Hematopoietic multipotent progenitor cell treated with erythropoietin and hydrocortisone succinate and interleukin-3 and kit ligand, for 4 days (in vitro differentiated cells): ENCODE measurements around the gene RPS24.
A peak's percentile ranks its signal among the peaks of the same experiment; 100 is the strongest.
"Not testable (repeated sequence)": the region's sequence is repeated elsewhere in the genome, so short reads cannot be mapped to it uniquely, and the experiment has no call there.

ENCODE experiments used
- DNase-seq: peaks from one replicate; pipeline ENCODE4 v3.0.0-alpha.2; 2015

Gene RPS24

GRCh38 chr10:78033637-78034470, at the start of gene RPS24:
Gene RPS24 (plus strand): TSS chr10:78033863. CDS start chr10:78033902, 39 bp downstream.
- DNase-seq = peak; percentile 99

- no peak for DNase-seq
Observed at GRCh38 chr10:77984986-77985385, 48.7 kb upstream of the RPS24 start.

- no peak for DNase-seq
Observed at GRCh38 chr10:77987671-77988255, 45.9 kb upstream of the RPS24 start.

GRCh38 chr10:77989081-77989724, 44.5 kb upstream of the RPS24 start:
- no peak for DNase-seq

GRCh38 chr10:77993620-77994019, 40.0 kb upstream of the RPS24 start:
- DNase-seq = no peak

- not testable (repeated sequence) for DNase-seq
Observed at GRCh38 chr10:77998780-77999179, 34.9 kb upstream of the RPS24 start.

- no peak for DNase-seq
Observed at GRCh38 chr10:78000206-78000605, 33.5 kb upstream of the RPS24 start.

- DNase-seq = no peak
Observed at GRCh38 chr10:78000956-78001472, 32.6 kb upstream of the RPS24 start.

- no peak for DNase-seq
Observed at GRCh38 chr10:78002541-78003288, 30.9 kb upstream of the RPS24 start.

- DNase-seq = no peak
Observed at GRCh38 chr10:78004215-78005026, 29.2 kb upstream of the RPS24 start.

GRCh38 chr10:78007172-78007571, 26.5 kb upstream of the RPS24 start:
- no peak for DNase-seq

- no peak for DNase-seq
Observed at GRCh38 chr10:78009662-78010061, 24.0 kb upstream of the RPS24 start.

- DNase-seq = no peak
Observed at GRCh38 chr10:78010278-78010677, 23.4 kb upstream of the RPS24 start.

GRCh38 chr10:78011065-78011464, 22.6 kb upstream of the RPS24 start:
- no peak for DNase-seq

GRCh38 chr10:78013564-78013963, 20.1 kb upstream of the RPS24 start:
- DNase-seq = no peak

GRCh38 chr10:78015546-78015945, 18.1 kb upstream of the RPS24 start:
- no peak for DNase-seq

- DNase-seq = no peak
Observed at GRCh38 chr10:78017856-78018255, 15.8 kb upstream of the RPS24 start.

- DNase-seq = no peak
Observed at GRCh38 chr10:78019264-78019663, 14.4 kb upstream of the RPS24 start.

- no peak for DNase-seq
Observed at GRCh38 chr10:78021201-78021600, 12.5 kb upstream of the RPS24 start.

- no peak for DNase-seq
Observed at GRCh38 chr10:78023741-78024140, 9.9 kb upstream of the RPS24 start.

GRCh38 chr10:78025685-78026364, 7.8 kb upstream of the RPS24 start:
- no peak for DNase-seq
